H9 (cell line): ENCODE data around the gene ATXN3. TPM values are rescaled to one million over a fixed set of nuclear protein-coding genes. Genes with fewer than 3 reads are reported as not detected.
A peak's percentile ranks its signal among the peaks of the same experiment; 100 is the strongest.

Experiments
- DNase-seq: peaks from one replicate; pipeline ENCODE4 v3.0.0-alpha.2; 2017
- H2AFZ ChIP-seq: one replicate; pipeline ENCODE4 v1.6.1; 2013; ENCODE audit warnings: mild to moderate bottlenecking, low read length, control low read depth, moderate library complexity
- H2AK5ac ChIP-seq: 2 replicates; pipeline ENCODE4 v1.6.1; 2013; ENCODE audit warnings: low read length, control low read depth, mixed read lengths; ENCODE audit not compliant: insufficient read length
- H2BK120ac ChIP-seq: one replicate; pipeline ENCODE4 v1.6.1; 2013; ENCODE audit warnings: low read depth, mild to moderate bottlenecking, low read length, control low read depth, inconsistent platforms; ENCODE audit not compliant: poor library complexity, severe bottlenecking
- H2BK12ac ChIP-seq: 2 replicates; pipeline ENCODE4 v1.6.1; 2013; ENCODE audit warnings: low read length, control low read depth, mixed read lengths, low read depth; ENCODE audit not compliant: insufficient read length
- H2BK15ac ChIP-seq: 2 replicates; pipeline ENCODE4 v1.6.1; 2013; ENCODE audit warnings: low read depth, low read length, control low read depth
- H2BK20ac ChIP-seq: one replicate; pipeline ENCODE4 v1.6.1; 2013; ENCODE audit warnings: low read depth, mild to moderate bottlenecking, low read length, control low read depth, inconsistent platforms; ENCODE audit not compliant: poor library complexity, severe bottlenecking
- H2BK5ac ChIP-seq: 2 replicates; pipeline ENCODE4 v1.6.1; 2013; ENCODE audit warnings: low read length, control low read depth, mixed read lengths; ENCODE audit not compliant: insufficient read length
- H3K14ac ChIP-seq: 2 replicates; pipeline ENCODE4 v1.6.1; 2013; ENCODE audit warnings: low read length, control low read depth; ENCODE audit not compliant: insufficient read depth
- H3K18ac ChIP-seq: 2 replicates; pipeline ENCODE4 v1.6.1; 2013; ENCODE audit warnings: low read depth, mild to moderate bottlenecking, mixed read lengths, low read length, control low read depth; ENCODE audit not compliant: insufficient read length
- H3K23ac ChIP-seq: 2 replicates; pipeline ENCODE4 v1.6.1; 2013; ENCODE audit warnings: low read length, control low read depth, mixed read lengths, low read depth; ENCODE audit not compliant: insufficient read length
- H3K23me2 ChIP-seq: 2 replicates; pipeline ENCODE4 v1.6.1; 2013; ENCODE audit warnings: low read depth, mild to moderate bottlenecking, mixed read lengths, low read length, control low read depth; ENCODE audit not compliant: insufficient read length, poor library complexity, severe bottlenecking
- H3K27ac ChIP-seq: 2 replicates; pipeline ENCODE4 v1.5.1; 2013; ENCODE audit warnings: low read length, control low read depth, mixed read lengths, low read depth; ENCODE audit not compliant: insufficient read length
- H3K27me3 ChIP-seq: 2 replicates; pipeline ENCODE4 v1.6.1; 2013; ENCODE audit warnings: low read length, control low read depth, inconsistent platforms; ENCODE audit not compliant: insufficient read depth
- H3K4ac ChIP-seq: 2 replicates; pipeline ENCODE4 v1.6.1; 2013; ENCODE audit warnings: low read depth, mild to moderate bottlenecking, control low read depth, inconsistent platforms, low read length, moderate library complexity
- H3K4me1 ChIP-seq: 2 replicates; pipeline ENCODE4 v1.6.1; 2013; ENCODE audit warnings: low read length, control low read depth, inconsistent platforms; ENCODE audit not compliant: insufficient read depth
- H3K4me2 ChIP-seq: 2 replicates; pipeline ENCODE4 v1.6.1; 2013; ENCODE audit warnings: low read length, control low read depth, mixed read lengths; ENCODE audit not compliant: insufficient read length, insufficient read depth
- H3K56ac ChIP-seq: 2 replicates; pipeline ENCODE4 v1.6.1; 2013; ENCODE audit warnings: low read depth, mild to moderate bottlenecking, mixed read lengths, low read length, control low read depth; ENCODE audit not compliant: insufficient read length
- H3K79me1 ChIP-seq: 2 replicates; pipeline ENCODE4 v1.6.1; 2013; ENCODE audit warnings: low read depth, mild to moderate bottlenecking, moderate library complexity, low read length, control low read depth, inconsistent platforms; ENCODE audit not compliant: insufficient read depth, poor library complexity, severe bottlenecking
- H3K79me2 ChIP-seq: 2 replicates; pipeline ENCODE4 v1.6.1; 2013; ENCODE audit warnings: low read length, control low read depth, inconsistent platforms; ENCODE audit not compliant: insufficient read depth
- H3K9ac ChIP-seq: 2 replicates; pipeline ENCODE4 v1.6.1; 2013; ENCODE audit warnings: low read length, control low read depth, mixed read lengths; ENCODE audit not compliant: insufficient read length; ENCODE audit errors: extremely low read depth
- H3K9me3 ChIP-seq: one replicate; pipeline ENCODE4 v1.6.1; 2013; ENCODE audit warnings: low read depth, low read length, inconsistent platforms; ENCODE audit not compliant: control insufficient read depth
- H3T11ph ChIP-seq: one replicate; pipeline ENCODE4 v1.6.1; 2013; ENCODE audit warnings: mild to moderate bottlenecking, low read length, control low read depth, inconsistent platforms
- H4K20me1 ChIP-seq: one replicate; pipeline ENCODE4 v1.6.1; 2013; ENCODE audit not compliant: control insufficient read depth, insufficient read length, insufficient read depth
- H4K5ac ChIP-seq: 2 replicates; pipeline ENCODE4 v1.6.1; 2013; ENCODE audit warnings: low read depth, mild to moderate bottlenecking, mixed read lengths, low read length, control low read depth; ENCODE audit not compliant: insufficient read length
- H4K8ac ChIP-seq: replicated peaks from 2 replicates; pipeline ENCODE4 v1.6.1; 2013; ENCODE audit warnings: low read length, control low read depth, mixed read lengths, low read depth; ENCODE audit not compliant: insufficient read length
- H4K91ac ChIP-seq: 2 replicates; pipeline ENCODE4 v1.6.1; 2013; ENCODE audit warnings: low read depth, mild to moderate bottlenecking, moderate library complexity, mixed read lengths, low read length, control low read depth; ENCODE audit not compliant: insufficient read length
- H3K27ac Mint-ChIP-seq, 3 experiments: 2 replicates in 2 of 3; 3 replicates in 1 of 3; pipeline ENCODE4 v1.8.0; 2020 to 2021; ENCODE audit warnings: mixed read lengths in 3 of 3, mild to moderate bottlenecking in 1 of 3, moderate library complexity in 1 of 3
- H3K27me3 Mint-ChIP-seq: 2 replicates; pipeline ENCODE4 v1.8.0; 2021; ENCODE audit warnings: low read depth, mild to moderate bottlenecking, moderate library complexity, mixed read lengths
- H3K36me3 Mint-ChIP-seq, 3 experiments: 2 replicates in 2 of 3; 3 replicates in 1 of 3; pipeline ENCODE4 v1.8.0; 2020 to 2021; ENCODE audit warnings: low read depth in 3 of 3, mixed read lengths in 3 of 3; ENCODE audit not compliant: insufficient read depth in 1 of 3
- H3K4me1 Mint-ChIP-seq, 2 experiments: 2 replicates each; pipeline ENCODE4 v1.8.0; 2020; ENCODE audit warnings: mixed read lengths in 2 of 2
- H3K4me3 Mint-ChIP-seq, 2 experiments: 2 replicates in 1 of 2; 3 replicates in 1 of 2; pipeline ENCODE4 v1.8.0; 2020 to 2021; ENCODE audit warnings: mild to moderate bottlenecking in 2 of 2, mixed read lengths in 2 of 2, moderate library complexity in 1 of 2
- H3K9me3 Mint-ChIP-seq, 2 experiments: 2 replicates in 1 of 2; 3 replicates in 1 of 2; pipeline ENCODE4 v1.8.0; 2020; ENCODE audit warnings: mild to moderate bottlenecking in 2 of 2, mixed read lengths in 2 of 2, moderate library complexity in 1 of 2
- CTCF ChIP-seq: fragments of 200-600 bp; sonication (generic); conservative IDR thresholded peaks from 3 replicates; pipeline ENCODE4 v1.8.0; 2021; ENCODE audit warnings: antibody characterized with exemption, mild to moderate bottlenecking
- total RNA-seq: library from RNA; stranded (reverse); gene quantifications from 2 replicates; pipeline ENCODE4 v1.2.1, GENCODE V29; 2021

The ATXN3 gene
- total RNA-seq, 1 experiment from 2014 or later = 29.7 TPM

GRCh38 chr14:92099802-92100201 is 6.6 kb downstream of the ATXN3 start:
- DNase-seq = no peak
- H3K79me2 ChIP-seq = peaks cover 24% of the 10 kb centered on the region; the same call in 1 of the 2 replicates
- no peaks in the 10 kb centered on the region for H3K9me3 ChIP-seq

More at GRCh38 chr14:92099802-92100201, 6.6 kb downstream of the ATXN3 start:
- peaks cover under 1 to 15% of the 10 kb centered on the region in 2 experiments; a peak in 3 of 4 replicates for H3K4me1 Mint-ChIP-seq
- H3K18ac ChIP-seq = no peak overlapping the region
- no peaks in the 10 kb centered on the region for H3K27me3 Mint-ChIP-seq
- no peaks in the 10 kb centered on the region for H4K20me1 ChIP-seq
- no peak overlapping the region for H2BK20ac ChIP-seq
- no peaks in the 10 kb centered on the region for H3K23me2 ChIP-seq
- H3K9me3 Mint-ChIP-seq = no peaks in the 10 kb centered on the region
- H3K4me1 ChIP-seq = no peaks in the 10 kb centered on the region; the same call in 1 of the 2 replicates
- no peak overlapping the region for H3K27ac ChIP-seq
- no peak overlapping the region for H3K4me3 Mint-ChIP-seq
- no peak overlapping the region for H3K9ac ChIP-seq
- 0 out of 7 replicates have a peak overlapping the region, but pooled peaks of 1 of the 3 experiments have one; percentile 11 for H3K27ac Mint-ChIP-seq
- H3K23ac ChIP-seq = no peak overlapping the region
- no peak overlapping the region for H4K5ac ChIP-seq
- no peak overlapping the region for H2AK5ac ChIP-seq
- peaks cover 5 to 14% (median 12%) of the 10 kb centered on the region in 3 experiments; a peak in 6 of 7 replicates for H3K36me3 Mint-ChIP-seq
- H2AFZ ChIP-seq = no peak overlapping the region
- no peak overlapping the region for H3K4me2 ChIP-seq
- H4K91ac ChIP-seq = no peak overlapping the region
- H3K79me1 ChIP-seq = peaks cover 10% of the 10 kb centered on the region
- H3T11ph ChIP-seq = no peak overlapping the region
- H3K14ac ChIP-seq = no peak overlapping the region
- H2BK120ac ChIP-seq = no peak overlapping the region
- no peaks in the 10 kb centered on the region for H3K27me3 ChIP-seq
- H2BK5ac ChIP-seq = no peak overlapping the region
- H4K8ac ChIP-seq = no peak overlapping the region
- no peak overlapping the region for H3K4ac ChIP-seq
- no peak for TF ChIP-seq CTCF
- H3K56ac ChIP-seq = no peak overlapping the region
- H2BK15ac ChIP-seq = no peak overlapping the region
- H2BK12ac ChIP-seq = no peak overlapping the region
